NCI-H146 treated with DMSO at 0.1 percent for 48 hours (cell line): ENCODE measurements around the gene ADORA3.

Experiments
- DNase-seq: peaks from one replicate; lab custom pipeline; 2025; ENCODE audit not compliant: unreplicated experiment; lab: John Stamatoyannopoulos, UW

The ADORA3 gene

DNA sequence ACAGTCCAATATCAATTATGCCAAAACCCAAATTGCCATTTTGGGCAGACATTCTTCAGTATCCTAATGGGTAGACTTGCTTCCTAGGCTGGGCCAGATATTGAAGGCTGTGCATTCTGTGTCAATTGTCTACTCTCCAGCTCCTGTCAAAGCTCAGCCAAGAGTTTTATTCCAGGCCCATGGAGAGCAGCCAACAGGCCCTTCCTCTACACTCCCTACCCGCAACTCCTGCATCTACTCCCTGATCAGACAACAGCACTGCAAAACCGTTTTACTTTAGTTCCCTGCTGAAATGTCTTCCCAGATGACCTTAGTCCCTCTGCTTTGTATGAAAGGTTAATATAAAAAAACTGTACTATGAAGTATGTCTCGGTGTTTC lies 6.6 kb upstream of the ADORA3 start:
- DNase-seq: no peak

DNA sequence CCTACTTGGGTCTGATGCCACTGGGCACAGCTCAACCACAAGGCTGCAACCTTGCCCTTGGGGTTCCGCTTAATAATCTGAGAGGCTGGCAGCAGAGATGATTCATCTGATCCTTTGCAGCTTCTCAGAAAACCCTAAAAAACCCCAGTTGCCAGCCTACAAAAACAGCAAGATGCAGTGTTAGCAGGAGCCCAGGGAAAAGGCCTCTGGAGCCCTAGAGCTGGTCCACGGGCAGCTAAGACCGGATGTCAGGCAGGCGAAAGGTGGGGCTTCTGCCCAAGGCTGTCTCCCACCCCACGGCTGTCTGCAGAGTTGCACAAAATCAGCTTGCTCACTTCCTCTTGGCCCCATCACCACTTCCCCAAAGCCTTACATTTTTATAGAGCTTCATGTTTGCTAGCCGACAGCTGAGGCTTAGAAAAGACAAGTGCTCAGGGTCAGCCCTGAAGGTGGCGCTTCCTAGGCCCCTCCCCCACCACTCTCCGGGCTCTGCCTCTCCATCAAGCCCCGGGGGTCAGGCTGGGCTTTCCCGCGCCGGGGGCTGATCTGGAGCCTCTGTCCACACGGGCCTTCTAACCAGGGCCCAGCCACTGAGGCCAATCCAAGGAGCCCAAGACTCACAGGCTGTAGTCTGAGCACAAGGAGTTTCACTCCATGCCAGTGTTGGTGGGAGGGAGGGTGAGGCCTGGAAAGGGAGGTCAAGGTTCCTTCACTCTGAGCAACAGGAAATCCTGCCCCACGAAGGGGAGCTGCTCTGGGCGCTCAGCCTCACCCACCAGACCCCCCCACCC lies 4.2 kb upstream of the ADORA3 start:
- peak; percentile 57 for DNase-seq

DNA sequence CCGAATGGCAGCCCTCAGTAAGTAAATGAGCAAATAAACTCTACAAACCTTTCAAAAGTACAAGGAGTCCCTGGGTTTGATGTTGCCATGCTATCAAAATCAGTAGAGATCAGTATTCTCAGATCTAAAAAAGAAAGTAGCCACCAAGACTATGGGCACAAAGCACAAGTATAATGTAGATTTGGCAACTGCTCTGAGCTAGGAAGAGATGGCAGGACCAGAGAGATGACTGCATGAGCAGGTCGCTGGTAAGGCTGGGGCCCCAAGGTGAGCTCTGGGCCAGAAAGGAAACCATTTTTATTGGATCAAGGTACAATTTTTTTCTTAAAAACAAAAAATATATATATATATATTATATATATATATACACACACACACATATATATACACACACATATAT lies 3.1 kb upstream of the ADORA3 start:
- no peak for DNase-seq

DNA sequence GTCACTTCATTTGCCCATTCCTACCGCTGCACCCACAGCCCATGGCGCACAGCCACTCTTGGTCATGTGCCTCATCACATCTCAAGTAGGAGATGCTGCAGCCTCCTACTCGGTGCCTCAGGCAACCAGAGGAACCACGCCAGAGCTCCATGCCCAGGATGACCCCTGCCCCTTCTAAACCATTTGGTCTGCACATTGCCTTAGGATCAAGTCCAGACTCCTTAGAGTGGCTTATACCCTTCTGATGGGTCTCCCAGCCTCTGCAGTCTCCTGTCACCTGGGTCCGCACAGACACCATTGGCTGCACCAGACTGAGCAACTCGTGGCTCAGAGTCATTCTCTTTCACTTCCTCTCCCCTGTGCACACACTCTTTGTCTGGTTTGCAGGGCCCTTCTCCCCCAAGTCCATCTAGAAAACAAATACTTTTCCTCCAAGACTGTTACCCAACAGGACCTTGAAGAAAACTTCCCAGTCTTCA lies 2.2 kb upstream of the ADORA3 start:
- no peak for DNase-seq

DNA sequence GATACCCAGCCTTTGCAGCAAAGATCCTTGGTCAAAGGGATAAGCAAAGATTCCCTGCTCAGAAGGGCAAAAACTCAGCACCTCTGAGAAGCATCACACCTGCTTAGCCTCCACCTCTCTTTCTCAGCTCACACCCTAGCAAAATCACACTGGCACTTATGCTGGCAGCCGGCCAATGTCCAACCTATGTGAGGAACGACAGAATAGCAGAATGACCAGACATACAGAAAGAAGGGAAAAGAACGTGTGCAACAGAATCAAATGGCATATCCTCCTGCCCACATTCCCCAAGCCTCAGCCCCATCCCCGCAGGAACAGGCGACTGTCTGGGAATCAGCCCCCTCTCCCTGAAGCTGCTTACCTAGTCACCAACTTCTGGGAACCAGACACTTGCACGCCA lies 664 bp upstream of the ADORA3 start:
- no peak for DNase-seq

DNA sequence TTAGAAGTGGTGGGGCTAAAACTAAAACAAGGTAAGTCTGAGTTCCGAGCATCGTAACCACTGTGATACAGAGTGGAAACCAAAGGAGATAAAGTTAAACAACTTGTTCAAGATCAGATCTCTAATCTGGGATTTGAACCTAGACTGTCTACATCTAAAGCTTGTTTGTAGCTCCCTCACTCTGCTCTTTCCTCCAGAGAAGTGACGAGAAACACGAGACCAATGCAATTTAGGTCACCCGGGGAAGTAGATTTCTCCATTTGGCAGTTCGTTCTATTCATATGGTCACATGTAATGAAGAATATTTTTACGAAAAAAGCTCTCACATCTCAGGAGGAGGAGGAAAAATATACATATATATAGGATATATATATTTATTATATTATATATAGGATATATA lies 1.8 kb downstream of the ADORA3 start:
- no peak for DNase-seq

DNA sequence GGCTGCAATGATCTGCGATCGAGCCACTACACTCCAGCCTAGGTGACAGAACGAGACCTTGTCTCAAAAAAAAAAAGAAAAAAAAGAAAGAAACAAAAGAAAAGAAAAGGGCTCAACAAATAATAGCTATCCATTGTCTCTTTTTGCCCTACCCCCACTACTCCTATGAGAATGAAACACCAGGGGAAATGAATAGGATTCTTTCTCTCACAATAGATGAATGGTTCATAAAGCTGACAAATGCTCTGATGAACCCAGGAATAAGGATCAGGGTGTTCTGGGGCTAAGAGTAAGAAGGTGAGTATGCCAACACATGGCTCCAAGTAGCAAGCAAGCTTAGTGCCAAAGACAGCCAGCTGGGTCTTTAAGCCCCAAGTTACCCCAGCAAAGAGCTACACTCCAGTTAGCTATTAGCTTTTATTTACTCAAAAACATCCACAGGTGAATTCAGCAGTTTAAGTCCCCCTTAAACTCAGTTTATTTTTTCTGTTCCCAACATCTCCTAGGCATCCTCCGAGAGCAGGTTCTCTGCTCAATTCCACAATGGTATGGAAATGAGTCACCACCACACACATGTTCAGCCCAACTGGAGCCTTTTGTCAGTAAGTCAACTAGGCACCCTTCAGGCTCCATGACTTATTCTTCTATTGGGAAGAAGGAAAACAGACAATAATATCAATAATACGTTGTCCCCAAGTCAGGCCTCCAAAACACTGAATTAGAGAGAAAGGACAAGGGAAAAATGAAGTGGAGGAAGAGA lies 4.2 kb downstream of the ADORA3 start:
- no peak for DNase-seq

DNA sequence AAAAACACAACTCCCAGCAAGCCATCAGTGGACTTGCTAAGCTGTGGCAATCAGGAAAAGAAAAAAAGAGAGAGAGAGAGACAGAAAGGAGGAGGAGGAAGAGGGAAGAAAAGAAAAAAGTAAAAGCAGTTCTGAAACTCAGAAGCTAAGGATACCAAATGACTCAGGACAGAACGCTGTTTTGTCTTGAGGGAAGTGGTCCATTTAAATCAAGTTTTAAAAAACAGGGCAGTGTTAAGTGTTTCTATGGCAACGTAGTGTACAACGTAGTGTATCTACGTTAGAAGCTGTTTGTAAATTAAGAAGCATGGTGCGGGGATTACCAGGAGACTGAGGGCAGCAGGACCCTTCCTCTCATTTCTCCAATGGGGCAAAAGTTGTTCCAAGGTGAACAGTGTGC lies 5.8 kb downstream of the ADORA3 start:
- DNase-seq: no peak

DNA sequence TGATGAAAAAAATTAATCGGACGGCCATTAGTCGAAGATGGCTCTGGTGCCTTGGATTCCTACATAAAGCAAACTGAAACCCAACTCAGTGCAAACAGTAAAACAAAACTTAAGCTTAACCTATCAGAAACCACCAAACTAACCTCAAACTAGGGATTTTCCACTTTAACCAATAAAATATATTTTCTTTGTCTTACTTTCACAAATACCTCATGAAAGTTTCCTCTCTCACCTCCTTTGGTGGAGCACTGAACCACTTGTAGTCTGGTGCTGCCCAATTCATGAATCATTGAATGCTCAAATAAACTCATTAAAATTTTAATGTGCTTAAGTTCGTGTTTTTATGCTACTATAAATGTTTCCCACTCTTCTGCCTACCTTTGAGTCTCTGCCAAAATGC lies 7.0 kb downstream of the ADORA3 start:
- no peak for DNase-seq

DNA sequence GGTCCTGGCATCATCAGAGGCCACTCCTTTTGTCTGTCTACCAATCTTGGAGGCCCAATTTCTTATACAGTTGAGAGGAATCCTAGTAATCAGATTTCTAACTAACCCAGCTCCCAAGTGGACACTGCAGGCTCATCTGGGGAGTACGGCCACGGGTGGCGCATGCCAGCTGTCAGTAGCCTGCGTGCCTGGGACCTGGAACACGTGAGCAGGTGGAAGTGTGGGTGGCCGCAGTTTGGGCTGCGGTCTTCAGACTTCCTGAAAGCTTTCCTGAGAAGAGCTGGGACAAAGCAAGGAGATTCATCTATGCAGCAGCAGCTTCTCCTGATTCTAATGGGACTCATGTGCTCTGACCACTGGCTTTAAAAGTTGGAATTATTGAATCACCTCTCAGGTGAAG lies 12.4 kb downstream of the ADORA3 start:
- no peak for DNase-seq

DNA sequence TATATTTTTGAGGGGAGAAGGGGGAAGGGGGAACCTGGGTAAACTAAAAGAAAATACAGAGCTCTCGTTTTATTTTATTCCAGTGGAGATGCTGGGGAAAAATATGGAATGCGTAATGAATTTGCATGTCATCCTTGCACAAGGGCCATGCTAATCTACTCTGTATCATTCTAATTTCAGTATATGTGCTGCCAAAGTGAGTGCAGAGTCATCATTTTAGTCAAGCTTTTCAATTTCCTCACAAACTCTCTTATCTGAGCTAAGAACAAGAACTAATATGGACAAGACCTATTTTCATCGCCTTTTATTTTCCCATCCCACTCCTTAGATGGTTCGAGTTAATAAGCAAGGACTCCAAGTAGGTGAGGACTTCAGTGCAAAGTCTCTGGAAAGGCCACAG lies 13.2 kb downstream of the ADORA3 start:
- no peak for DNase-seq

DNA sequence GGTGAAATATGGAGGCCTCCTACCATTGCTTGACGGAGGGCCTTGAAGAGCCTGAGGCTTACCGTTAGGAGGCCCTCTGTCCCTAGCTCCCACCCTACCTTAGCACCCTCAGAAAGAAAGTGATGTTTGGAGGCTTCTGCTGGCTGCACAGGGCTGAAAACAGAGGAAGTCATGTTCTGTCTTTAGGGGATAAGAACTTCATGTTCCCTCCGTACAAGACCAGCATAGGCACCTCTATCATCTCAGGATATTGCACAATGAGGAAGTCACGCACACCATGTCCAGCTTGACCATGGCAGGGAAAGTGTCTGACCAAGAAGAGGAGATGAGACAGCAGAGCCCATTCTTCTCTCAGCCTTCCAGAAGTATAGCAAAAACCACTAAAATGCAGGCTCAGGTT lies 13.8 kb downstream of the ADORA3 start:
- no peak for DNase-seq

DNA sequence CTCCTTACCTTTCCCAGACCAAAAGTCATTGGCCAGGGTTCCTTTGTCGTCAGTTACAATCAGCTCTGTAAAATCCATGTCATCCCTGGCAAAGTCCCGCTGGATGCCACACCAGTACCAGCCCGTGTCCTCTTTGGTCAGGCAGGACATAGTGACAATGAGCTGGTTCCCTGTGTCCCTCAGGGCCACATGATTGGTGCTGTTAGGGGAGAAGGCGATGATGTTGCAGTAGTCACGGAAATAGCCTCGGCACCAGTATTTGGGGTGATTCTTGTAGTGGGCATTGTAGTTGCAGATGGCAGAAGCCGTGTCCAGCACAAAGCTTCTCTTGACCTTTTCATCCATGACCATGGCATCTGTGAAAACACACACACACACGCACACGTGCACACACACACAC lies 14.8 kb downstream of the ADORA3 start:
- no peak for DNase-seq

DNA sequence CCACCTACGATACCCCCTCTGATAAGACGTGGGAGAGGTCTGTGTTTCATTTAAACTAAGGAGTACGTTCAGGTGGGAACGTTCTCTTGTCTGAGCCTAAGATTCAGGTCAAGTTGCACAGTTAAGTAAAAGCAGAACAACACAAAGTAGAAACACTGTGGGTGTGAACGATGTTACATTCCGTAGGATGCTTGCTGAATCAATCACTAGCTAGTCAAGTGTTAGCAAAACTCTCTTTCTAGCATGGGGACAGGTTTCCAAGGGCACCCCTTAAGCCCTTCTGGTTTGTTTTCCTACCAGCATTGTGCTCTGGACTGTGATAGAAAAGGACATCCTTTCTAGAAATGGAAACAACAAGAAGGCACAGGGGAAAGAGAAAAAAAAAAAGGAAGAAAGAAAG lies 16.3 kb downstream of the ADORA3 start:
- no peak for DNase-seq

DNA sequence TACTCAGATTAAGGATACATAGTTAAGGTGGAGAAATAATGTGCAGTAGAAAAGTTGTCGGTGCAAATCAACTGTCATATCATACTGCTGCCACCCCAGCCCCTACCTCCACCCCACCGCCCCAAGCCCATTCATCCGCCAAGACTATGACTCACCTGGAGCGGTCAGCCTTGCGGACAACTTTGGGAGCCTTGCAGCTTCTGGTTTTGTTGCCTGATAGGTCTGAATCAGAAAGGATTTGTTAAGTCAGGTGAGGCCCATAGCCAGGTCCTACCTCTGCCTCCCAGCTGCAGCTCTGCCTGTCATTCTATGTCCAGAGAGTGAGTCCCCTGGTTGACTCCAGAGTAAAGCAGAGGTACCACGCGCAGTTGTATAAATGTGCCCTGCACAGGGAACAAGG lies 17.0 kb downstream of the ADORA3 start:
- no peak for DNase-seq

DNA sequence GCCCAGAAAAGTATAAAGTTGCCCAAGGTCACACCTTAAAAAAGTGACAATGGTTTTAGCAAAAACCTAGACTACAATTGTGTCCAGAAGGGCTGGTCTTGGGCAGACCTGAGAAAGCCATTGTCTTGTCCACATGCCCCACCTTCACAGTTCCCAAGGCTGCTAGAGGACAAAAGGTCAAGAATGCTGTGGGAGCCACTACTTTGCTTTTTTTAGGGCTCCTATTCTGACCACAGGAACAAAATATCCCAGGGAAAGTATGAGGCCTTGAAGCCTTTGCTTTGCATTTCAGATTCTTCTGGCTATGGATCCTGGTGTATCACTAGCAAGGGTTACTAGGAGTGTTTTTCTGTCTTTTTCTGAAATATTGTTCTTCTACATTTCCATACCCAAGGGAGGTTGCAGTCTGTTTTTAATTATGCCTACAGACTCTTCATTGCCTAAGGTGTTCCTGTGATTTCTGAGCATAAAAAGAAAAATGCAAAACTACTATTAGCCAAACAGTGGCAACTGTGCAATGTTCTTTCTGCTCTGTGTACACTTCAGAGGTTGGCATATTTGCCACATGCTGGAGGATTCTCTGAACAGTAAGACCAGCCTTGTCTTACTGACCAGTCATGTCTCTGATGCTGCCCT lies 18.9 kb downstream of the ADORA3 start:
- no peak for DNase-seq

DNA sequence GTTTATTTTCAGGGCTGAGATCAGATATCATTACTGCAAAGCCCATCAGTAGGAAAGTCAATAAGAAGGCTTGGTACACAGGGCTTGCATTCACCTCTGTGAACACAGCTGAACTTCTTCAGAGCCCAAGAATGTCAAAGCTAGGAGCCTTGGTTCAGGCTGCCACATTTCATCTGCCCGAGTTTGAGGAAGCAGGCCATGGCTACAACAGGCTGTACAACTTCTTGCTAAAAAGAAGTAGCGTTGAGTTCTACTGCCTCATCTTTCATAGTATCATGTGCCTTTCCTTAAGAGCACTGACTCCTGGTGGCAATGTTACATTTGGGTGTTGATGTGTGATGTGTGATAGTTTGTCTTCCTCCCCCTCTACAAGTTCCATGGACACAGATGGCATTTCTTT lies 19.6 kb downstream of the ADORA3 start:
- no peak for DNase-seq

DNA sequence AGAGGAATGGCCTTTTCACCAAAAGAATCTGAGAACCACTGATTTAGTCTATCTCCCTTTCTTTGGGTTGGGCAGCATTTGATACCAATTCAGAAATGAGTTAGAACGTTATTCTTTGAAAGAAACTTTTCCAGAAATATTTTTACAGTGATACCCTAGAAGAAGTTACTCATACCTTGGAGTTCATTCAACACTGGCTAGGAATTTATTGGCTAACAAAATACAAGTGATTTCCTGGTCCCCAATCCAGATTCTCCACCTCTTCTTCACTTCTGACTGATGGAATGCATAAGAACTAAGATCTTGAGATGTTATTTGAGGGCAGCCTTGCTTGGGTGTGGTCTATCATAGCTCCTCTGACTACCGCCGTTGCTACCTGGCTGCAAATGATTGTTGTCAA lies 20.3 kb downstream of the ADORA3 start:
- no peak for DNase-seq

DNA sequence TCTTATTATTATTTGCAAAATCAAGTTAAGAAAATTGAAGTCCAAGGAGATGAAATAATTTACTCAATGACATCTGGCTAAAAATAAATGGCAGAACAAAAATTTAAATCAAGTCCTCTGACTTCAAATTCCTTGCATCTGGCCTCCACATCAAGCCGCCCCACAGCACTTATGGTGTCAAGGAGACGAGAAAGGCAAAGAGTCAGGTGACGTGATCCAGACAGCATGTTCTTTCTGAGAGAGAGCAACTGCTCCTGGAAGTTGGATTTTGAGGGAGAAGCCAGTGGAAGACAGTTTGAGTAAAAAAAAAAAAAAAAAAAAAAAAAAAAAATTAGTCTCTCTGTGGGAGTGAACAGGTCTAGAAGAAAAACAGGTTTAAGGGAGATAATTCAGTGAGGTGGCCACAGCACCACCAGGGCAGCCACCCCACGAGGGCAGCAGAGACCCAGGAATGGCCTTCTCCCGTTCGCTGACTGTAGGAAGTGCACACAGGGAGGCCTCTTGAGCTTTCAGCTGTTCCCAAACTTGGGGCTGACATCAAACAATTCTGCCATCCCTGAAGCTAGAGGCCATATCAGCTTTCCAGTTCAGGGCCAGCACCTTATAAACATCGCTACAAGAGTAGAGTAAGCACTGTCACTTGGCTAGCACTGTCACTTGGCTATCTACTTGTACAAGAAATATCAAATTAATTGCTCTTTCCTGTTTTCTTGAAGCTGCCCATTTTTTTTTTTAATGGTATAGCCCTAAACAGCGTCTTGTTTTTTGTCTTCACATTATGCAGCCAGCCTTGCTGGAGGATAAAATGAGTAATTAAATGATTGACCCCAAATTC lies 21.8 kb downstream of the ADORA3 start:
- DNase-seq: peak; percentile 17

DNA sequence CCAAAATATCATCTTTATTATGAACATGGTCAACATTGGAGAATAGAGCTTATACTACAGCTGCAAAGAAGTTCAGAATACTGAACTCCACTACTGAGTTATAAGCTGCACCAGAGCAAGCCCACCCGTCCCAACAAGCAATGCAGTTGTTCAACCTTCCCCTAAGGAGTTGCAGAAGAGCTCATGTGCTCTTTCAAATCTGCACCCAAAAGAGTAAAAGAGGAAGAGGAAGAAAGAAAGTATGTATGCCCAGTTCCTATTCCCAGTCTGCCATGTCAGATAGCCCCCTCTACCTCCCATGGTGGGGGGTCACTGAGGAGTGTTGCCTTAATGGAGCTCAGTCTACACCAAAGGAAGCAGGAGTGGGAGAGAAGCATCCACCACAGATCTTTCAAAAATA lies 22.8 kb downstream of the ADORA3 start:
- no peak for DNase-seq

DNA sequence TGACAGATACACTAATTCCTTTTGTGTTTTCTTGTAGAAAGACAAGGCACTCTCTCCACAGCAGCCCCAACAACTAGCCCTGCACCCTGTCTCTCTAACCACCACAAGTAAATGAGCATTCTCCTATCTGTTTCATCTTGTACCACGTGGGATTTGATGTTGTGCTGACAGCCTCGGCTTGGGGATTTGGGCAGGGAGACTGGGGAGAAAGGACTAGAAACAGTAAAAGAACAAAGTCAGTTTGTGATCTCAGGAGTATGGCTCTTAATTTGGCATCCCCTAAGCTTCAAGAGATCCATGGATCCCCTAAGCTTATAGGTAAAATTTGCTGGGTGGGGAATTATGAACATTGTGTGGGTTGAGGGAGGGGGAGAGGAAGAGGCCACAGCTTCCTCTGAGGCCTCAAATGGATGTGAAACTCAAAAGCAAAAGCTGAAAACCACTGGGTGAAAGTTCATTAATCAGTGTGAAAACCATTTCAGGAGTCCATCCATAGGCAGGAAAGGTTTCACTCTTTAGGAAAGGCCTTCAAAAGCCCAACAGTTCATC lies 26.6 kb downstream of the ADORA3 start:
- no peak for DNase-seq
